HG03342 (cell line): ENCODE measurements around the gene PAX4.
A peak's percentile ranks its signal among the peaks of the same experiment; 100 is the strongest.
"Not testable (repeated sequence)": the region's sequence is repeated elsewhere in the genome, so short reads cannot be mapped to it uniquely, and the experiment has no call there.

ENCODE experiments used
- ATAC-seq: cut with Tn5 transposase; IDR thresholded peaks from one replicate; pipeline ENCODE4 v1.9.1; 2021; ENCODE audit warnings: mild to moderate bottlenecking, moderate library complexity; ENCODE audit not compliant: unreplicated experiment

PAX4 gene

GRCh38 chr7:127588019-127588696, 29.8 kb downstream of the PAX4 start, which contains the start of gene ARF5:
TSS of gene ARF5 (plus strand) at chr7:127588411. CDS start at chr7:127588499, 88 bp downstream.
- peak; percentile 71 for ATAC-seq

GRCh38 chr7:127587663-127588018, 30.3 kb downstream of the PAX4 start:
- no peak for ATAC-seq

- ATAC-seq, result no peak
Observed at GRCh38 chr7:127586346-127586745, 31.6 kb downstream of the PAX4 start.

GRCh38 chr7:127585044-127585953, 32.6 kb downstream of the PAX4 start, which contains the start of gene GCC1:
TSS of gene GCC1 (minus strand) at chr7:127585596. CDS start at chr7:127585182, 414 bp downstream.
- peak; percentile 85 for ATAC-seq

GRCh38 chr7:127584648-127585043, 33.3 kb downstream of the PAX4 start:
- ATAC-seq, result no peak

- ATAC-seq, result no peak
Observed at GRCh38 chr7:127582361-127582760, 35.6 kb downstream of the PAX4 start.

GRCh38 chr7:127581716-127582115, 36.2 kb downstream of the PAX4 start:
- no peak for ATAC-seq

GRCh38 chr7:127580612-127581011, 37.3 kb downstream of the PAX4 start:
- no peak for ATAC-seq

- no peak for ATAC-seq
Observed at GRCh38 chr7:127578711-127579275, 39.1 kb downstream of the PAX4 start.

GRCh38 chr7:127578036-127578684, 39.8 kb downstream of the PAX4 start:
- ATAC-seq, result no peak

- no peak for ATAC-seq
Observed at GRCh38 chr7:127571741-127572505, 46.0 kb downstream of the PAX4 start.

- not testable (repeated sequence) for ATAC-seq
Observed at GRCh38 chr7:127568034-127568433, 49.9 kb downstream of the PAX4 start.

- ATAC-seq, result no peak
Observed at GRCh38 chr7:127566242-127566641, 51.7 kb downstream of the PAX4 start.
